GM23248 (cell line): ENCODE data around the gene MEX3D. TPM values are rescaled to one million over a fixed set of nuclear protein-coding genes. Genes with fewer than 3 reads are reported as not detected.

Experiments used
- DNase-seq: peaks from one replicate; pipeline ENCODE4 v3.0.0-alpha.2; 2015
- H2AFZ ChIP-seq: fragments of 200-600 bp; sonication (generic); 2 replicates; pipeline ENCODE4 v1.6.1; 2016; ENCODE audit warnings: antibody characterized with exemption
- H3F3A ChIP-seq: fragments of 200-600 bp; sonication (generic); 2 replicates; pipeline ENCODE4 v1.6.1; 2016; ENCODE audit warnings: mild to moderate bottlenecking, antibody characterized with exemption, mixed run types; ENCODE audit not compliant: insufficient read depth
- H3K27ac ChIP-seq: fragments of 200-600 bp; sonication (generic); 2 replicates; pipeline ENCODE4 v1.5.1; 2016; ENCODE audit warnings: mild to moderate bottlenecking
- H3K27me3 ChIP-seq: fragments of 200-600 bp; sonication (generic); replicated peaks from 2 replicates; pipeline ENCODE4 v1.6.1; 2016; ENCODE audit warnings: mild to moderate bottlenecking; ENCODE audit not compliant: insufficient read depth
- H3K36me3 ChIP-seq: fragments of 200-600 bp; sonication (generic); 2 replicates; pipeline ENCODE4 v1.6.1; 2016; ENCODE audit warnings: low read depth, mild to moderate bottlenecking
- H3K4me1 ChIP-seq: fragments of 200-600 bp; sonication (generic); 2 replicates; pipeline ENCODE4 v1.6.1; 2016; ENCODE audit warnings: mild to moderate bottlenecking; ENCODE audit not compliant: insufficient read depth
- H3K4me2 ChIP-seq: fragments of 200-600 bp; sonication (generic); one replicate; pipeline ENCODE4 v1.6.1; 2016; ENCODE audit warnings: mild to moderate bottlenecking; ENCODE audit not compliant: unreplicated experiment
- H3K4me3 ChIP-seq: fragments of 200-600 bp; sonication (generic); 2 replicates; pipeline ENCODE4 v1.5.1; 2016; ENCODE audit warnings: mild to moderate bottlenecking
- H3K79me2 ChIP-seq: fragments of 200-600 bp; sonication (generic); 2 replicates; pipeline ENCODE4 v1.6.1; 2016; ENCODE audit warnings: mild to moderate bottlenecking; ENCODE audit not compliant: insufficient read depth
- H3K9ac ChIP-seq: fragments of 200-600 bp; sonication (generic); 2 replicates; pipeline ENCODE4 v1.6.1; 2016; ENCODE audit warnings: mild to moderate bottlenecking
- H3K9me2 ChIP-seq: fragments of 200-600 bp; sonication (generic); 2 replicates; pipeline ENCODE4 v1.6.1; 2016; ENCODE audit warnings: mixed run types, mild to moderate bottlenecking, moderate library complexity; ENCODE audit not compliant: insufficient read depth
- H3K9me3 ChIP-seq: fragments of 200-600 bp; sonication (generic); one replicate; pipeline ENCODE4 v1.6.1; 2017; ENCODE audit warnings: low read depth
- H4K20me1 ChIP-seq: fragments of 200-600 bp; sonication (generic); 2 replicates; pipeline ENCODE4 v1.6.0; 2016; ENCODE audit not compliant: insufficient read depth
- EZH2 ChIP-seq: fragments of 200-600 bp; sonication (generic); IDR thresholded peaks from 2 replicates; pipeline ENCODE4 v1.6.1; 2018; ENCODE audit warnings: antibody characterized with exemption, mild to moderate bottlenecking; ENCODE audit not compliant: insufficient read depth, poor library complexity, severe bottlenecking
- EZH2phosphoT487 ChIP-seq: fragments of 200-600 bp; sonication (generic); IDR thresholded peaks from 2 replicates; pipeline ENCODE4 v1.6.1; 2018; ENCODE audit warnings: antibody characterized with exemption, moderate library complexity, mild to moderate bottlenecking, low read depth; ENCODE audit not compliant: insufficient read depth
- WGBS, 2 experiments: methylation state at CpG; one replicate each; pipeline ENCODE4 v1.1.6; 2015 to 2017; ENCODE audit warnings: low lambda C conversion rate in 2 of 2, low coverage in 1 of 2; ENCODE audit errors: missing lambda C conversion rate in 2 of 2; 5-methylcytosine and 5-hydroxymethylcytosine counted together
- in situ Hi-C: fragments of 300-500 bp; cut with MboI; formaldehyde crosslinking; loops from 2 replicates; pipeline ENCODE4 v1.15.0; 2020
- polyA plus RNA-seq: library from polyadenylated mRNA; unstranded; fragments of >200 nt; fragmentation: Nextera tagmentation; extraction: Ambion mirVana; gene quantifications from 2 replicates; pipeline ENCODE4 v1.2.1, GENCODE V29; 2016
- total RNA-seq: library from RNA; depleted of rRNA; stranded (reverse); fragments of >200 nt; shearing (Covaris generic); gene quantifications from 2 replicates; pipeline ENCODE4 v1.2.3, GENCODE V29; 2014

Gene MEX3D
- total and polyA plus RNA-seq, 2 experiments from 2014 or later, result 2.6 to 50.3 TPM

DNA sequence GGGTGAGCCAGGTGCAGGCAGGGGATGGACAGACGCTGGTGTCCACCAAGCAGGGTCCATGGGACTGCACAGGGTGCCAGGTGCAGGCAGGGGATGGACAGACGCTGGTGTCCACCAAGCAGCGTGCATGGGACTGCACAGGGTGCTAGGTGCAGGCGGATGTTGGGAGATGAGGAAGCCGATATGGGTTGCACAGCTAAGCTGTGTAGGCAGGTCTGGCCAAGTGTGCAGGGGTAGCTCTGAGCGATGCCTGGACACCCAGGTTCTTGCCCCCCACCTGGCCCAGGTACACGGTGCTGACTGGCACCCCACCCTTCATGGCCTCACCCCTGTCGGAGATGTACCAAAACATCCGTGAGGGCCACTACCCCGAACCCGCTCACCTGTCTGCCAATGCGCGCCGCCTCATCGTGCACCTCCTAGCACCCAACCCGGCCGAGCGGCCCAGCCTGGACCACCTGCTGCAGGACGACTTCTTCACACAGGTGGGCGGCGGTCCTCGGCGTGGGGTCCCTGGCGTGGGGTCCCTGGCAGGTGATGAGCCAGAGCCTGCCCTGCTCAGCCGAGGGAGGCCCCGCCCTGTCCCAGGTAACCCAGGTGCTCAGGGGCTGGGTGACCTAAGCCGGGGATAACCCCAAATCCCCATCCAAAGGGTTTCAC lies 40.3 kb downstream of the MEX3D start:
- Histone ChIP-seq H3K9me3 (no peaks in the 10 kb centered on the region), H3K4me1 (no peaks in the 10 kb centered on the region), H2AFZ (no peak overlapping the region), H3K9me2 (no peaks in the 10 kb centered on the region), H3K79me2 (no peaks in the 10 kb centered on the region), H4K20me1 (no peaks in the 10 kb centered on the region), H3K27ac (no peak overlapping the region), H3F3A (no peaks in the 10 kb centered on the region), H3K27me3 (peaks cover 16% of the 10 kb centered on the region; the same call in 1 of the 2 replicates), H3K4me3 (no peak overlapping the region), H3K9ac (no peak overlapping the region), H3K4me2 (no peak overlapping the region), H3K36me3 (no peaks in the 10 kb centered on the region)
- in situ Hi-C loops, result no loop called here
- WGBS, 2 experiments, result 73% methylated on average over 27 of the region's 27 CpGs
- DNase-seq, result no peak
- TF ChIP-seq EZH2phosphoT487, result no peak
- no peak for TF ChIP-seq EZH2

- no peaks in the 10 kb centered on the region for H3K9me2 ChIP-seq
- H4K20me1 ChIP-seq, result no peaks in the 10 kb centered on the region
- H3K9me3 ChIP-seq, result no peaks in the 10 kb centered on the region
- H3K4me3 ChIP-seq, result no peak overlapping the region
- in situ Hi-C loops, result no loop called here
- no peaks in the 10 kb centered on the region for H3K36me3 ChIP-seq
- H3K9ac ChIP-seq, result no peak overlapping the region
- no peaks in the 10 kb centered on the region for H3K79me2 ChIP-seq
- H2AFZ ChIP-seq, result no peak overlapping the region
- peaks cover 16% of the 10 kb centered on the region; the same call in 1 of the 2 replicates for H3K27me3 ChIP-seq
- no peaks in the 10 kb centered on the region for H3F3A ChIP-seq
- H3K27ac ChIP-seq, result no peak overlapping the region
- TF ChIP-seq EZH2 (no peak), EZH2phosphoT487 (no peak)
- WGBS, 2 experiments, result 79 to 80% methylated on average over 11 to 18 of the region's 18 CpGs
- H3K4me1 ChIP-seq, result no peaks in the 10 kb centered on the region
- no peak for DNase-seq
- no peak overlapping the region for H3K4me2 ChIP-seq
Observed at GRCh38 chr19:1526979-1527649, 41.0 kb downstream of the MEX3D start.

DNA sequence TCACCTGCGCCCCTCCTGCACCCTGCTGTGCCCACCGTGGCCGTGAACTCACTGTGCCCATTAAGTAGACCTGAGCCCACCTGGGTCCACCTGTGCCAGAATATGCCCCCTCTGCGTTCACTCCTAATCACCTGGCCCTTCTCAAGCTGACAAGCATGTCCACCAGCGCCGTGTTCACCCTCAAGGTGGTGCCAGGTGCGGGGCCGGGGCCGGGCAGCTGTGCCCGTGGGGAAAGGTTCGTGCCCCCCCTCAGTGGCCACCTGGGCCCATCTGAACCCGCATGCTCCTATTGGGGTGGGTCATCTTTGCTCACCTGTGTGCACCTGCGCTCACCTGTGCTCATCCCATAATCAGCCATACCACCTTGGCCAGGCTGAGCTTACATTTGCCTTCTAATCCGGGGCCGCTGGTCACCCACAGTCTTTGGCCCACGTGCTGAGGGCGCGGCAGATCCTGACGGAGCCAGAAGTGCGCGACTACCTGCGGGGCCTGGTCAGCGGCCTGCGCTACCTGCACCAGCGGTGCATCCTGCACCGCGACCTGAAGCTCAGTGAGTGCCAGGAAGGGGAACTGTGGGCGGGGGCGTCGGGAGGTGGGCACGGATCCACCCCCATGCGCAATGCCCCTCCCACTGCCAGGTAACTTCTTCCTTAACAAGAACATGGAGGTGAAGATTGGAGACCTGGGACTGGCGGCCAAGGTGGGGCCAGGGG lies 41.9 kb downstream of the MEX3D start:
- no peak overlapping the region for H3K27ac ChIP-seq
- H3K79me2 ChIP-seq, result no peaks in the 10 kb centered on the region
- peaks cover 16% of the 10 kb centered on the region; the same call in 1 of the 2 replicates for H3K27me3 ChIP-seq
- in situ Hi-C loops, result no loop called here
- TF ChIP-seq EZH2, result no peak
- no peak for TF ChIP-seq EZH2phosphoT487
- H3K9me2 ChIP-seq, result no peaks in the 10 kb centered on the region
- H3K36me3 ChIP-seq, result no peaks in the 10 kb centered on the region
- H3K4me2 ChIP-seq, result no peak overlapping the region
- H3K9ac ChIP-seq, result no peak overlapping the region
- no peak for DNase-seq
- H3F3A ChIP-seq, result no peaks in the 10 kb centered on the region
- H3K4me1 ChIP-seq, result no peaks in the 10 kb centered on the region
- H3K9me3 ChIP-seq, result no peaks in the 10 kb centered on the region
- no peak overlapping the region for H2AFZ ChIP-seq
- WGBS, 2 experiments, result 65 to 76% methylated on average over 28 to 33 of the region's 33 CpGs
- no peak overlapping the region for H3K4me3 ChIP-seq
- no peaks in the 10 kb centered on the region for H4K20me1 ChIP-seq

- Histone ChIP-seq H3K36me3 (no peaks in the 10 kb centered on the region), H3K27ac (no peak overlapping the region), H3K79me2 (no peaks in the 10 kb centered on the region), H3K4me2 (no peak overlapping the region), H3K27me3 (peaks cover 16% of the 10 kb centered on the region; the same call in 1 of the 2 replicates), H3K4me3 (no peak overlapping the region), H3K9me3 (no peaks in the 10 kb centered on the region), H3K4me1 (no peaks in the 10 kb centered on the region), H3K9me2 (no peaks in the 10 kb centered on the region), H2AFZ (no peak overlapping the region), H3K9ac (no peak overlapping the region), H3F3A (no peaks in the 10 kb centered on the region), H4K20me1 (no peaks in the 10 kb centered on the region)
- in situ Hi-C loops, result no loop called here
- 63 to 70% methylated on average over 20 to 24 of the region's 31 CpGs for WGBS, 2 experiments
- TF ChIP-seq EZH2 (no peak), EZH2phosphoT487 (no peak)
- no peak for DNase-seq
Observed at GRCh38 chr19:1525343-1525742, 42.8 kb downstream of the MEX3D start.
